ENCODE data around the gene SCN1B. TPM values are rescaled to one million over a fixed set of nuclear protein-coding genes. Genes with fewer than 3 reads are reported as not detected.

Gene SCN1B
- total RNA-seq, 1 donor, result 4.7 TPM

DNA sequence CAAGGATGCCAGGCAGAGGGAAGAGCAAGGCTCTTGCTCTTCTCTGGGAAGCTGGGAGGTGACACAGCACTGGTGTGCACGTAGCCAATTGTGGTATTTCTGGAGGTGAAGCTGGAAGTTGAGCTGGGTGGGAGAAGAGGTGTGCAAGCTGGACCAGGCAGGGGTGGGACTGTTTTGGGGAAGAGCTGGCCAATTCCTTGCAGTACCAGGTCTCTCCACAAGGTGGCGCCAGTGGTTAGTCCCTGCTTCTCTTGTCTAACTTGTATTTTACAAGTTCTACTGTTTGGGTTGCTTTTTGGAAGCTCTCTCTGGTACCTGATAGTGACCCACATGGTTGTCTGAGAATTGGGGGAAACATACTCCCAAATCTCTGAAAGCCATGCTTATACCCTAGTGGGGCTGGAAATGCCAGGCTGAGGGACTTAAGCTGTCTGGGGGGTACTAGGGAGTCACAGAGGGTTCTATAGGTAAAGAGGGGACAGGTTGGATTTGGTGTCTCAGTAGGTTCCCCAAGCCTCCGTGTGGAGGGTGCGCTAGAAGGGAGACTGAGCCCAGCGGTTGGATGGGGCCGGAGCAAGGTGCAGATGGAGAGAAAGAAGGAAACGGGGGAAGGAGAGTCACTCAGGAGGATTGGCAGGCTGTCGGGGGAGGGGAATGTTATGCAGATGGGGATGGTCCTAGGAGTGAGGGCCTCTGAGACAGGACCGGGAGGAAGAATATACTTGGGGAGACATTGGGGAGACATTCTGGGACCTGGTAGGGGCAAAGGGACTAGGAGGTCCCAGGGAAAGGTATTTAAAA lies 14.2 kb downstream of the SCN1B start:
- no peak overlapping the region for H2AFZ ChIP-seq (ENCODE audit: low read length)
- no peak overlapping the region for H3K4me2 ChIP-seq (ENCODE audit: insufficient read depth, low read length)
- no peaks in the 10 kb centered on the region for H3K79me2 ChIP-seq (ENCODE audit: insufficient read depth, low read length)
- no peaks in the 10 kb centered on the region for H3K9me3 ChIP-seq (ENCODE audit: low read depth, low read length)
- no peak overlapping the region for H3K27ac ChIP-seq (ENCODE audit: low read depth, low read length)
- H3K4me1 ChIP-seq (ENCODE audit: insufficient read depth, low read length), result peaks cover 8% of the 10 kb centered on the region
- peak; percentile 98 for TF ChIP-seq CTCF (IDR thresholded peaks at IDR 0.05; ENCODE audit: extremely low read depth, low read depth, low read length)
- no peaks in the 10 kb centered on the region for H3K36me3 ChIP-seq (ENCODE audit: insufficient read depth, low read length)
- H3K4me3 ChIP-seq (ENCODE audit: insufficient read depth, low read length), result no peak overlapping the region
- no peaks in the 10 kb centered on the region for H4K20me1 ChIP-seq (ENCODE audit: insufficient read depth, low read length)
- peak; percentile 97 for DNase-seq (ENCODE audit: insufficient read length, low spot score, missing footprints)
- H3K27me3 ChIP-seq (ENCODE audit: insufficient read depth, low read length), result no peaks in the 10 kb centered on the region

GRCh38 chr19:35045667-35046300 lies 15.5 kb downstream of the SCN1B start:
- DNase-seq (ENCODE audit: insufficient read length, low spot score, missing footprints), result peak; percentile 93
- no peak overlapping the region for H3K4me3 ChIP-seq (ENCODE audit: insufficient read depth, low read length)
- H3K4me2 ChIP-seq (ENCODE audit: insufficient read depth, low read length), result no peak overlapping the region
- H3K9me3 ChIP-seq (ENCODE audit: low read depth, low read length), result no peaks in the 10 kb centered on the region
- peaks cover 6% of the 10 kb centered on the region for H3K4me1 ChIP-seq (ENCODE audit: insufficient read depth, low read length)
- TF ChIP-seq CTCF (IDR thresholded peaks at IDR 0.05; ENCODE audit: extremely low read depth, low read depth, low read length), result peak; percentile 31
- H3K27ac ChIP-seq (ENCODE audit: low read depth, low read length), result no peak overlapping the region
- H2AFZ ChIP-seq (ENCODE audit: low read length), result no peak overlapping the region
- no peaks in the 10 kb centered on the region for H3K79me2 ChIP-seq (ENCODE audit: insufficient read depth, low read length)
- no peaks in the 10 kb centered on the region for H3K36me3 ChIP-seq (ENCODE audit: insufficient read depth, low read length)
- no peaks in the 10 kb centered on the region for H3K27me3 ChIP-seq (ENCODE audit: insufficient read depth, low read length)
- no peaks in the 10 kb centered on the region for H4K20me1 ChIP-seq (ENCODE audit: insufficient read depth, low read length)

- Histone ChIP-seq H2AFZ (ENCODE audit: low read length) (no peak overlapping the region), H4K20me1 (ENCODE audit: insufficient read depth, low read length) (no peaks in the 10 kb centered on the region), H3K9me3 (ENCODE audit: low read depth, low read length) (no peaks in the 10 kb centered on the region)
These were observed 16.2 kb downstream of the SCN1B start for GRCh38 chr19:35046461-35046860.

More at GRCh38 chr19:35046461-35046860, 16.2 kb downstream of the SCN1B start:
- Histone ChIP-seq H3K36me3 (ENCODE audit: insufficient read depth, low read length) (no peaks in the 10 kb centered on the region), H3K4me2 (ENCODE audit: insufficient read depth, low read length) (no peak overlapping the region), H3K79me2 (ENCODE audit: insufficient read depth, low read length) (no peaks in the 10 kb centered on the region), H3K27me3 (ENCODE audit: insufficient read depth, low read length) (no peaks in the 10 kb centered on the region), H3K27ac (ENCODE audit: low read depth, low read length) (no peak overlapping the region), H3K4me1 (ENCODE audit: insufficient read depth, low read length) (no peaks in the 10 kb centered on the region), H3K4me3 (ENCODE audit: insufficient read depth, low read length) (no peak overlapping the region)
- no peak for TF ChIP-seq CTCF (IDR thresholded peaks at IDR 0.05; ENCODE audit: extremely low read depth, low read depth, low read length)
- DNase-seq (ENCODE audit: insufficient read length, low spot score, missing footprints), result no peak

Data from osteoblast (primary cell).